ENCODE results near the gene KCNE4. TPM values are rescaled to one million over a fixed set of nuclear protein-coding genes. Genes with fewer than 3 reads are reported as not detected.

Gene KCNE4
- total RNA-seq, 1 donor from 2014 or later: not detected

DNA sequence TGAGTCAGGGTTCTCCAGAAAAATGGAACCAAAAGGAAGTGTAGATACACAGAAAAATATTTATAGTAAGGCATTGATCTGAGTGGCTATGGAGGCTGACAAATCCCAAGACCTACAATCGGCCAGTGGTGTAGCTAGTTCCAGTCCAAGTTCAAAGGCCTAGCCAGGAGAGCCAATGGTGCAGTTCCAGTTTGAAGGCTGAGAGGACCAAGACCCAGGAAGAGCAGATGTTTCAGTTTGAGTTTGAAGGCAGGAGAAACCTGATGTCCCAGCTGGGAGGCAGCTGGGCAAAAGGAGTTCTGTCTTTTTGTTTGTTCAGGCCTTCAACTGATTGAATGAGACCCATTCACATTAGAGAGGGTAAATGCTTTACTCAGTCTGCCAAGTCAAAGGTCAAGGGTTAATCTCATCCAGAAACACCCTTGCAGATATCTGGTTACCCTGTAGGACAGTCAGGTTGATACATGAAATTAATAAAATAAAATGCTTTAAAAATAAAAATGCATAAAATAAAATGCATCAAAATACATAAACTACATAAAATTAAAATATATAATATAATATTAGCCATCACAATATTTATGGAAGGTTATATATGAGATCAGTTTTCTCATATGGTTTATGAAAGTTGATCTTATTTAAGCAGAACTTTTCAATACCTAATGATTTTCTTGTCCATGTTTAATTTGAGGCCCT, 38.7 kb downstream of the KCNE4 start:
- TF ChIP-seq, protein P1, sequence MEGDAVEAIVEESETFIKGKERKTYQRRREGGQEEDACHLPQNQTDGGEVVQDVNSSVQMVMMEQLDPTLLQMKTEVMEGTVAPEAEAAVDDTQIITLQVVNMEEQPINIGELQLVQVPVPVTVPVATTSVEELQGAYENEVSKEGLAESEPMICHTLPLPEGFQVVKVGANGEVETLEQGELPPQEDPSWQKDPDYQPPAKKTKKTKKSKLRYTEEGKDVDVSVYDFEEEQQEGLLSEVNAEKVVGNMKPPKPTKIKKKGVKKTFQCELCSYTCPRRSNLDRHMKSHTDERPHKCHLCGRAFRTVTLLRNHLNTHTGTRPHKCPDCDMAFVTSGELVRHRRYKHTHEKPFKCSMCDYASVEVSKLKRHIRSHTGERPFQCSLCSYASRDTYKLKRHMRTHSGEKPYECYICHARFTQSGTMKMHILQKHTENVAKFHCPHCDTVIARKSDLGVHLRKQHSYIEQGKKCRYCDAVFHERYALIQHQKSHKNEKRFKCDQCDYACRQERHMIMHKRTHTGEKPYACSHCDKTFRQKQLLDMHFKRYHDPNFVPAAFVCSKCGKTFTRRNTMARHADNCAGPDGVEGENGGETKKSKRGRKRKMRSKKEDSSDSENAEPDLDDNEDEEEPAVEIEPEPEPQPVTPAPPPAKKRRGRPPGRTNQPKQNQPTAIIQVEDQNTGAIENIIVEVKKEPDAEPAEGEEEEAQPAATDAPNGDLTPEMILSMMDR (conservative IDR thresholded peaks at IDR 0.05; ENCODE audit: low read depth, low read length): no peak
- no peak for DNase-seq (ENCODE audit: low read depth)
- no peak overlapping the region for H3K4me3 ChIP-seq (ENCODE audit: low read depth, low read length)

DNA sequence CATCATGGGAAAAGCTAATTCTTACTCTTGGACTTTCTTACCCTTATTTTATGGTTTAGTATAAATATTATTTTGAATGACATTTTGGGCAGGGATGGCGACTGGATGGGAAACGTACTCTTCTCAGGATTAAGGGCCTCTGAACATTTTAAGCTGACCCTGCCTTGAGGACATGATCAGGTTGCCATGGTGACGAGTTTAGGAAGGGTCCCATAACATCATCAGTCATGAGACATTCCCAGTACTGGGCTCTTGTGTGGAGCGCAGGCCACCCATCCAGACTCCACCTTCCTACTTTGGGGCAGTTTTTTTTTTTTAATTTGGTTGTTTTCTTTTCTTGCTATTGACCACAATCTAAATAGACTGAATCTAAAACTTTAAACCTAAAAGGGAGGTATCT, 40.7 kb downstream of the KCNE4 start:
- TF ChIP-seq, protein P1 (conservative IDR thresholded peaks at IDR 0.05; ENCODE audit: low read depth, low read length): no peak
- H3K4me3 ChIP-seq (ENCODE audit: low read depth, low read length): no peak overlapping the region
- DNase-seq (ENCODE audit: low read depth): no peak

DNA sequence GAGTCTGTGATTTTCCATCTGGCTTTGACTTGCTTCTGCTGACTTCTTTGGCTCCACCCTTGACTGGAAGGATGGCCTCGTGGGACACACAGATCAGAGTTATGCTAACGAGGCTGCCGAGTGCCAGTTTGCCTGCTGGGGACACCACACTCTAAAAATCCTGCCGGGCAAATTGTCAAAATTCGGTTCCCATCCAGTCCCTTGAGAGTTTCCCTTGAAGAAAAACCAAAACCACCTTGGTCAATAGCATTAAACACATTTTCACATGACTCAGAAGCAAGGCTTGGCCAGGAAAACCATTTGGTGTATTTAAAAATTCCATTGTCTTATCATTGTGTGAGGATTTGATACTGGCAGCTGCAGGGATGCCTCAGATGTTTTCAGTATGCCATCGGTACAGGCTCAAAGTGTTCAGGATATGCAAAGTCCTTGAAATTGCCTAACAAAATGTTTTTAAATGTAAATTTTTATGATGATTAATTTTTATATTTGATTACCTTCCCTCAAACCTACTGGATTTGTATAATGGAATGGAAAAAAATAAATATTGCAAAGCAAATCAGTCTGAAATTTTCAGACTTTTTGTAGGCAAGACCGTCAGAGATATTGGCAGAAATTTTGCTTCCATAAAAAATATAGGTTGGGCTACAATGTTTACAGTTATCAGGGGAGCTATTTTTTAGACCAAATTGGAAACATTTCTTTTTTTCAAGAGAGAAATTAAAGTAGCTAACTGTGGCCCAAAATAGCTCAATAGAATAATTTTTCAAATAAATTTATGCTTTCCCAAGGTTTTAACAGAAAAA, 41.6 kb downstream of the KCNE4 start:
- TF ChIP-seq, protein P1 (conservative IDR thresholded peaks at IDR 0.05; ENCODE audit: low read depth, low read length): no peak
- DNase-seq (ENCODE audit: low read depth): no peak
- H3K4me3 ChIP-seq (ENCODE audit: low read depth, low read length): no peak overlapping the region

DNA sequence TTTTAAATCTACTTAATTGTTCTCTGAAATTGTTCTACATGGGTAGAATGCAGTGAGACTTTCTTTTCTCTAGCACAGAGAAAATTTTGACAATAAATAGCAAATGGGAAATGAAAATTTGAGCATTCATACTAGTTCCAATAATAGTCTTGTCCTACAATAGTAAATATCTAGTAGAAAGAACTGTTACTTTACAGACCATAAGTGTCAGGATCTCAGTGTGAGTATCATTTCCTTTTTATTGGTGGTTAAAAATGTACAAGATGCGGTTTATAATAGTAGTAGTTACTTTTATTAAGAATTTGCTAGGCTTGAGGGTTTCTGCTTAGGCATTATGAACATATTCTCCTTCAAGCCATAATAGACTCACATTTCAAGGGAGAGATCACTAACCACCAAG, 43.2 kb downstream of the KCNE4 start:
- H3K4me3 ChIP-seq (ENCODE audit: low read depth, low read length): no peak overlapping the region
- TF ChIP-seq, protein P1 (conservative IDR thresholded peaks at IDR 0.05; ENCODE audit: low read depth, low read length): no peak
- DNase-seq (ENCODE audit: low read depth): no peak

DNA sequence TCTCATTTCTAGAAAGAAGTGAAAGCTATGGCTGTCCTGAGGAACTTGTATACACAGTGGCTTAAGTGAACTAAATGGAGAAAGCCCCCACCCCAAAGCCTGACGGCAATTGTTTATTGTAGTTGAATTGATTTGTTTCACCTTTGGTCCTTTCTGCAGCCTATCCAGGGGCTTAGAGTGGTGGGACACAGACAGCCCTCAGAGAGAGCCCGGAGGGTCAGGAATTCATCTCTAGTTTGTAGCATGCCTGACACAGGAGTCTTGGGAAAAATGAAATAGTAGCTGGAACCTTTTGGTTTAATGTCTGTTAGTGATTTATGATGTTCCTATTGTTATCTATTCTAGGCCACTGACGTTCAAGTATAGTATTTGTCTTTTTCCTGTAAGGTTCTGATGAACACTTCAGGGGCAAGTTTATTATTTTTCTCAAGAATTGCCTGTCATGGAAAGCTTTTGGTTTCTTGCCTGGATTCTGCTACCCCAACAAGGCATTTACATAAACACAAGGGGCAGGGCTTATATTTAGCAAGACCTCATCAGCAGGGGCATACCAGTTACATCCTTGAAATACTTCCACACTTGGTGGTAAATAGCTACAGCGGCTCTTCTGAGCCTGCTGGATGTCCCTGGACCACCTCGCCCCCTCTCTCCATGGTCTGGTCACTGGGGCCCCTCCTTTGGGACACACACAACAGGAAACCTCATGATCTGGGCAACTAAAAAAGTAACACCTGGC, 44.4 kb downstream of the KCNE4 start:
- no peak overlapping the region for H3K4me3 ChIP-seq (ENCODE audit: low read depth, low read length)
- TF ChIP-seq, protein P1 (conservative IDR thresholded peaks at IDR 0.05; ENCODE audit: low read depth, low read length): no peak
- no peak for DNase-seq (ENCODE audit: low read depth)

DNA sequence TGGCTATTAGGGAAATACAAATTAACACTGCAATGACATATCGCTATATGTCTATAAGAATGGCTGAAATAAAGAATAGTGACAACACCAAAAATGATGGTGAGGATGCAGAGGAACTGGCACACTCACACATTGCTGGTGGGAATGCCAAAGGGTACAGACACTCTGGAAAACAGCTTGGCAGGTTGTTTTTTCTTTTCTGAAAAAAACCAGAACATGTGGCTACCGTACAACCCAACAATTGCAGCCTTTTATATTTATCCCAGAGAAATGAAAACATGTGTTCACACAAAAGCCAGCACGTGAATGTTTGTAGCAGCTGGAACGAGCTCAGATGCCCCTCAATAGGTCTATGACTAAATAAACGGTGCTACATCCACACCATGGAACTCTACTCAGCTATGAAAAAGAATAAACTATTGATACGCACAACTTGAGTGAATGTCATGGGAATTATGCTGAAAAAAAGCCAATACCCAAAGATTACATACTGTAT, 45.9 kb downstream of the KCNE4 start:
- H3K4me3 ChIP-seq (ENCODE audit: low read depth, low read length): no peak overlapping the region
- TF ChIP-seq, protein P1 (conservative IDR thresholded peaks at IDR 0.05; ENCODE audit: low read depth, low read length): no peak
- DNase-seq (ENCODE audit: low read depth): no peak

All from epithelial cell of proximal tubule (primary cell).